ENCODE results near the gene CASR.

Gene CASR

GRCh38 chr3:122273498-122273897 lies 90.0 kb downstream of the CASR start:
- no peak for TF ChIP-seq MAX (IDR thresholded peaks at IDR 0.05)
- no peak for TF ChIP-seq CEBPB (IDR thresholded peaks at IDR 0.05)
- no peak for TF ChIP-seq TAF1 (IDR thresholded peaks at IDR 0.05; ENCODE audit: low read depth)
- no peak for TF ChIP-seq REST (IDR thresholded peaks at IDR 0.05; ENCODE audit: low read depth)
- TF ChIP-seq EGR1 (IDR thresholded peaks at IDR 0.05), result no peak
- TF ChIP-seq NFIC (IDR thresholded peaks at IDR 0.05), result no peak
- no peak for TF ChIP-seq TEAD4 (IDR thresholded peaks at IDR 0.05)
- no peak for TF ChIP-seq ZBTB7A (IDR thresholded peaks at IDR 0.05; ENCODE audit: low read depth)
- no peak for TF ChIP-seq TCF12 (IDR thresholded peaks at IDR 0.05; ENCODE audit: low read depth)
- TF ChIP-seq CREB1 (IDR thresholded peaks at IDR 0.05; ENCODE audit: low read depth), result no peak
- no peak for TF ChIP-seq YY1 (IDR thresholded peaks at IDR 0.05; ENCODE audit: low read depth)
- TF ChIP-seq RAD21 (IDR thresholded peaks at IDR 0.05; ENCODE audit: low read depth), result no peak
- no peak for TF ChIP-seq FOXM1 (IDR thresholded peaks at IDR 0.05; ENCODE audit: borderline replicate concordance, low read depth)
- no peak for TF ChIP-seq EP300 (IDR thresholded peaks at IDR 0.05; ENCODE audit: borderline replicate concordance)
- TF ChIP-seq, protein P1, sequence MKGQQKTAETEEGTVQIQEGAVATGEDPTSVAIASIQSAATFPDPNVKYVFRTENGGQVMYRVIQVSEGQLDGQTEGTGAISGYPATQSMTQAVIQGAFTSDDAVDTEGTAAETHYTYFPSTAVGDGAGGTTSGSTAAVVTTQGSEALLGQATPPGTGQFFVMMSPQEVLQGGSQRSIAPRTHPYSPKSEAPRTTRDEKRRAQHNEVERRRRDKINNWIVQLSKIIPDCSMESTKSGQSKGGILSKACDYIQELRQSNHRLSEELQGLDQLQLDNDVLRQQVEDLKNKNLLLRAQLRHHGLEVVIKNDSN (IDR thresholded peaks at IDR 0.05), result no peak

DNA sequence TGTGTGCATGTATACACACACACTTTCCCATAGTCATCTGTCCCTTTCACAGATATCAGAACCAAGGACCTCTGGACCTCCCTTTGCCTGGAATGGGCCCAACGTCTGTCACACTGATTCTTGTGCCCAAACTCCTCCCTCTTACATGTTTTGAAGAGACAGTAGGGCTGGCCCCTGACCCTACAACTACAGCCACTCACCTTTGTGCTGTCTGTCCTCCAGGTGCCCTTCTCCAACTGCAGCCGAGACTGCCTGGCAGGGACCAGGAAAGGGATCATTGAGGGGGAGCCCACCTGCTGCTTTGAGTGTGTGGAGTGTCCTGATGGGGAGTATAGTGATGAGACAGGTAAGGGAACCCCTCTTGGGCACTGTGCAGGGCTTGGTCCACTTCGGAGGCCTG lies 98.4 kb downstream of the CASR start:
- TF ChIP-seq EGR1 (IDR thresholded peaks at IDR 0.05), result no peak
- no peak for TF ChIP-seq EP300 (IDR thresholded peaks at IDR 0.05; ENCODE audit: borderline replicate concordance)
- TF ChIP-seq TEAD4 (IDR thresholded peaks at IDR 0.05), result no peak
- TF ChIP-seq YY1 (IDR thresholded peaks at IDR 0.05; ENCODE audit: low read depth), result no peak
- TF ChIP-seq MAX (IDR thresholded peaks at IDR 0.05), result no peak
- TF ChIP-seq ZBTB7A (IDR thresholded peaks at IDR 0.05; ENCODE audit: low read depth), result no peak
- no peak for TF ChIP-seq NFIC (IDR thresholded peaks at IDR 0.05)
- TF ChIP-seq, protein P1 (IDR thresholded peaks at IDR 0.05), result no peak
- TF ChIP-seq FOXM1 (IDR thresholded peaks at IDR 0.05; ENCODE audit: borderline replicate concordance, low read depth), result no peak
- no peak for TF ChIP-seq CEBPB (IDR thresholded peaks at IDR 0.05)
- TF ChIP-seq TAF1 (IDR thresholded peaks at IDR 0.05; ENCODE audit: low read depth), result no peak
- TF ChIP-seq RAD21 (IDR thresholded peaks at IDR 0.05; ENCODE audit: low read depth), result no peak
- TF ChIP-seq CREB1 (IDR thresholded peaks at IDR 0.05; ENCODE audit: low read depth), result no peak
- TF ChIP-seq TCF12 (IDR thresholded peaks at IDR 0.05; ENCODE audit: low read depth), result no peak

DNA sequence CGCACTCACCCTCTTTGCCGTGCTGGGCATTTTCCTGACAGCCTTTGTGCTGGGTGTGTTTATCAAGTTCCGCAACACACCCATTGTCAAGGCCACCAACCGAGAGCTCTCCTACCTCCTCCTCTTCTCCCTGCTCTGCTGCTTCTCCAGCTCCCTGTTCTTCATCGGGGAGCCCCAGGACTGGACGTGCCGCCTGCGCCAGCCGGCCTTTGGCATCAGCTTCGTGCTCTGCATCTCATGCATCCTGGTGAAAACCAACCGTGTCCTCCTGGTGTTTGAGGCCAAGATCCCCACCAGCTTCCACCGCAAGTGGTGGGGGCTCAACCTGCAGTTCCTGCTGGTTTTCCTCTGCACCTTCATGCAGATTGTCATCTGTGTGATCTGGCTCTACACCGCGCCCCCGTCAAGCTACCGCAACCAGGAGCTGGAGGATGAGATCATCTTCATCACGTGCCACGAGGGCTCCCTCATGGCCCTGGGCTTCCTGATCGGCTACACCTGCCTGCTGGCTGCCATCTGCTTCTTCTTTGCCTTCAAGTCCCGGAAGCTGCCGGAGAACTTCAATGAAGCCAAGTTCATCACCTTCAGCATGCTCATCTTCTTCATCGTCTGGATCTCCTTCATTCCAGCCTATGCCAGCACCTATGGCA lies 100.5 kb downstream of the CASR start:
- no peak for TF ChIP-seq TAF1 (IDR thresholded peaks at IDR 0.05; ENCODE audit: low read depth)
- TF ChIP-seq FOXM1 (IDR thresholded peaks at IDR 0.05; ENCODE audit: borderline replicate concordance, low read depth), result no peak
- no peak for TF ChIP-seq RAD21 (IDR thresholded peaks at IDR 0.05; ENCODE audit: low read depth)
- TF ChIP-seq EP300 (IDR thresholded peaks at IDR 0.05; ENCODE audit: borderline replicate concordance), result no peak
- no peak for TF ChIP-seq CEBPB (IDR thresholded peaks at IDR 0.05)
- no peak for TF ChIP-seq MAX (IDR thresholded peaks at IDR 0.05)
- TF ChIP-seq NFIC (IDR thresholded peaks at IDR 0.05), result no peak
- TF ChIP-seq EGR1 (IDR thresholded peaks at IDR 0.05), result no peak
- TF ChIP-seq YY1 (IDR thresholded peaks at IDR 0.05; ENCODE audit: low read depth), result no peak
- TF ChIP-seq REST (IDR thresholded peaks at IDR 0.05; ENCODE audit: low read depth), result no peak
- TF ChIP-seq TEAD4 (IDR thresholded peaks at IDR 0.05), result no peak
- TF ChIP-seq CREB1 (IDR thresholded peaks at IDR 0.05; ENCODE audit: low read depth), result no peak
- TF ChIP-seq ZBTB7A (IDR thresholded peaks at IDR 0.05; ENCODE audit: low read depth), result no peak
- TF ChIP-seq TCF12 (IDR thresholded peaks at IDR 0.05; ENCODE audit: low read depth), result no peak

GRCh38 chr3:122284486-122284885 lies 101.0 kb downstream of the CASR start:
- TF ChIP-seq FOXM1 (IDR thresholded peaks at IDR 0.05; ENCODE audit: borderline replicate concordance, low read depth) (no peak), TCF12 (IDR thresholded peaks at IDR 0.05; ENCODE audit: low read depth) (no peak), CREB1 (IDR thresholded peaks at IDR 0.05; ENCODE audit: low read depth) (no peak), YY1 (IDR thresholded peaks at IDR 0.05; ENCODE audit: low read depth) (no peak)

DNA sequence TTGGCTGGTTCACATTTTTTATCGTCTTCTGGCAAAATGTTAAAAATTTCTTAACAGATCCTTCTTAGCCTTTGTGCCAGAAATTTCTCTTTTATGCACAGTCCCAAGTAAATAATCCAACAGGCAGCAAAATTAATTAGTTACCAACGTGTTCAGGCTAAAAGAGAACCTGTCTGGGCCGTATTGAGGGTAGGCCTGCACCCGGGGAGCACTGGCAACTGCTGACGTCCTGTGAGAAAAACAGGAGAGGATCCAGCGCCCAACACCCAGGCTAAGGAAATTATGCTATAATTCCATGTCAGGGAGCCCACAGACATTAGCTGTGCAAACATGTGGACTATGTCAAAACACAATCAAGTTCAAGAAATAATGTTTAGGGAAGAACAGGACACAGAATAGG lies 110.9 kb downstream of the CASR start:
- no peak for TF ChIP-seq TCF12 (IDR thresholded peaks at IDR 0.05; ENCODE audit: low read depth)
